H1 (cell line): ENCODE data around the gene TEX38. TPM values are rescaled to one million over a fixed set of nuclear protein-coding genes. Genes with fewer than 3 reads are reported as not detected.
A peak's percentile ranks its signal among the peaks of the same experiment; 100 is the strongest.

Experiments
- CTCF ChIA-PET: fragments of 300-600 bp; sonication (Branson Sonifier 250); formaldehyde crosslinking; loops from one replicate; lab custom pipeline; 2021; ENCODE audit not compliant: partially characterized antibody; lab: Charles Lee
- POLR2A ChIA-PET: fragments of 300-600 bp; sonication (Branson Sonifier 250); formaldehyde crosslinking; loops from one replicate; lab custom pipeline; 2021; ENCODE audit warnings: inconsistent platforms; ENCODE audit not compliant: partially characterized antibody; lab: Charles Lee
- DNase-seq, 2 experiments: peaks; one replicate each; pipeline versions ENCODE4 v3.0.0 to v3.0.0-alpha.2; 2010 to 2022; ENCODE audit warnings: low spot score in 2 of 2, low read depth in 1 of 2, mixed read lengths in 1 of 2
- FAIRE-seq: peaks from 2 replicates; lab custom pipeline; 2011; peaks lifted over from hg19 to GRCh38; lab: Jason Lieb, UNC
- H2AFZ ChIP-seq: 2 replicates; pipeline ENCODE4 v1.8.1; 2012; ENCODE audit warnings: low read length, inconsistent platforms
- H2AK5ac ChIP-seq: 2 replicates; pipeline ENCODE4 v1.6.1; 2013; ENCODE audit warnings: low read depth, low read length
- H2BK120ac ChIP-seq: replicated peaks from 2 replicates; pipeline ENCODE3; 2013; ENCODE audit warnings: low read depth, low read length, inconsistent platforms
- H2BK12ac ChIP-seq: 2 replicates; pipeline ENCODE4 v1.6.1; 2013; ENCODE audit warnings: low read depth, low read length
- H2BK15ac ChIP-seq: 2 replicates; pipeline ENCODE4 v1.6.1; 2013; ENCODE audit warnings: low read length
- H2BK20ac ChIP-seq: 2 replicates; pipeline ENCODE4 v1.6.1; 2013; ENCODE audit warnings: low read length
- H2BK5ac ChIP-seq: 2 replicates; pipeline ENCODE4 v1.6.1; 2013; ENCODE audit warnings: low read depth, low read length
- H3K14ac ChIP-seq: 2 replicates; pipeline ENCODE4 v1.6.1; 2013; ENCODE audit warnings: inconsistent platforms; ENCODE audit not compliant: insufficient read length
- H3K18ac ChIP-seq: 2 replicates; pipeline ENCODE4 v1.6.1; 2013; ENCODE audit warnings: low read length; ENCODE audit errors: extremely low read depth
- H3K23ac ChIP-seq: 2 replicates; pipeline ENCODE4 v1.6.1; 2013; ENCODE audit warnings: inconsistent platforms; ENCODE audit not compliant: insufficient read length
- H3K23me2 ChIP-seq: 2 replicates; pipeline ENCODE4 v1.6.1; 2013; ENCODE audit warnings: low read depth, low read length
- H3K27ac ChIP-seq: 2 replicates; pipeline ENCODE4 v1.6.1; 2011; ENCODE audit warnings: low read depth, low read length, inconsistent platforms
- H3K27me3 ChIP-seq, 4 experiments: replicated peaks in 1 of 4; 1 replicate in 1 of 4; 2 replicates in 3 of 4; pipeline versions ENCODE4 v1.6.1 to v1.8.1; 2011 to 2013; ENCODE audit warnings: low read length in 3 of 4, mild to moderate bottlenecking in 3 of 4, inconsistent platforms in 2 of 4, mixed read lengths in 2 of 4, moderate library complexity in 1 of 4; ENCODE audit not compliant: control insufficient read depth in 3 of 4, insufficient read depth in 3 of 4; ENCODE audit errors: extremely low read depth in 1 of 4
- H3K36me3 ChIP-seq, 4 experiments: 2 replicates each; pipeline versions ENCODE4 v1.6.1 to v1.8.1; 2011 to 2013; ENCODE audit warnings: mild to moderate bottlenecking in 4 of 4, low read length in 3 of 4, moderate library complexity in 2 of 4, control low read depth in 1 of 4, inconsistent platforms in 1 of 4; ENCODE audit not compliant: insufficient read depth in 4 of 4, control insufficient read depth in 2 of 4
- H3K4ac ChIP-seq: replicated peaks from 2 replicates; pipeline ENCODE3; 2013; ENCODE audit warnings: low read length, low read depth, mixed read lengths, inconsistent platforms; ENCODE audit not compliant: insufficient read length
- H3K4me1 ChIP-seq, 4 experiments: replicated peaks in 1 of 4; 1 replicate in 1 of 4; 2 replicates in 3 of 4; pipeline versions ENCODE4 v1.6.1 to v1.8.1; 2011 to 2013; ENCODE audit warnings: low read length in 3 of 4, inconsistent platforms in 2 of 4, mixed read lengths in 1 of 4; ENCODE audit not compliant: insufficient read depth in 4 of 4, control insufficient read depth in 3 of 4
- H3K4me2 ChIP-seq, 2 experiments: 2 replicates each; pipeline versions ENCODE4 v1.6.1 to v1.8.1; 2011 to 2013; ENCODE audit warnings: low read depth in 2 of 2, low read length in 2 of 2, control low read depth in 1 of 2, inconsistent platforms in 1 of 2, mild to moderate bottlenecking in 1 of 2; ENCODE audit not compliant: insufficient read depth in 1 of 2
- H3K4me3 ChIP-seq, 4 experiments: fragments of 200-600, 300-600 bp in 1 of 4; sonication (generic), shearing (Covaris generic), sonication (Bioruptor Twin) in 1 of 4; 2 replicates each; pipeline versions ENCODE4 v1.5.1 to v1.8.1; 2011 to 2016; ENCODE audit warnings: low read length in 4 of 4, low read depth in 3 of 4, control low read depth in 2 of 4, inconsistent platforms in 2 of 4, mild to moderate bottlenecking in 2 of 4, mixed read lengths in 1 of 4, moderate library complexity in 1 of 4; ENCODE audit not compliant: insufficient read depth in 2 of 4; ENCODE audit errors: extremely low read depth in 1 of 4
- H3K56ac ChIP-seq: replicated peaks from 2 replicates; pipeline ENCODE3; 2013; ENCODE audit warnings: low read depth, mild to moderate bottlenecking, mixed read lengths, low read length, inconsistent platforms; ENCODE audit not compliant: insufficient read length
- H3K79me1 ChIP-seq: 2 replicates; pipeline ENCODE4 v1.6.1; 2013; ENCODE audit warnings: low read depth, low read length, control low read depth
- H3K79me2 ChIP-seq, 2 experiments: 2 replicates each; pipeline versions ENCODE4 v1.6.1 to v1.8.1; 2012 to 2013; ENCODE audit warnings: low read length in 2 of 2, mild to moderate bottlenecking in 2 of 2, inconsistent platforms in 1 of 2; ENCODE audit not compliant: insufficient read depth in 2 of 2, control insufficient read depth in 1 of 2
- H3K9ac ChIP-seq, 4 experiments: replicated peaks in 1 of 4; 1 replicate in 1 of 4; 2 replicates in 3 of 4; pipeline versions ENCODE4 v1.6.1 to v1.8.1; 2011 to 2013; ENCODE audit warnings: low read depth in 3 of 4, low read length in 3 of 4, control low read depth in 2 of 4, mild to moderate bottlenecking in 2 of 4, moderate library complexity in 2 of 4, inconsistent platforms in 1 of 4; ENCODE audit errors: extremely low read depth in 1 of 4
- H3K9me3 ChIP-seq, 2 experiments: 2 replicates each; pipeline versions ENCODE4 v1.6.1 to v1.8.1; 2012 to 2013; ENCODE audit warnings: mild to moderate bottlenecking in 2 of 2, moderate library complexity in 2 of 2, control low read depth in 1 of 2, inconsistent platforms in 1 of 2, low read depth in 1 of 2, low read length in 1 of 2, mixed read lengths in 1 of 2; ENCODE audit not compliant: insufficient read depth in 2 of 2
- H4K20me1 ChIP-seq, 2 experiments: replicated peaks in 1 of 2; 2 replicates each; pipeline versions ENCODE3 to v1.8.1; 2011 to 2013; ENCODE audit warnings: inconsistent platforms in 2 of 2, low read length in 2 of 2, mild to moderate bottlenecking in 1 of 2; ENCODE audit not compliant: insufficient read depth in 2 of 2, control insufficient read depth in 1 of 2
- H4K5ac ChIP-seq: 2 replicates; pipeline ENCODE4 v1.6.1; 2013; ENCODE audit warnings: low read length, low read depth, mixed read lengths, inconsistent platforms; ENCODE audit not compliant: insufficient read length
- H4K8ac ChIP-seq: 2 replicates; pipeline ENCODE4 v1.8.0; 2013; ENCODE audit warnings: mild to moderate bottlenecking, moderate library complexity, low read length, inconsistent platforms; ENCODE audit not compliant: insufficient read depth; ENCODE audit errors: extremely low read depth
- H4K91ac ChIP-seq: replicated peaks from 2 replicates; pipeline ENCODE3; 2013; ENCODE audit warnings: low read length, mixed read lengths, inconsistent platforms; ENCODE audit not compliant: insufficient read length
- CBX5 ChIP-seq: fragments of 300-800, 300-1000 bp; sonication (generic); IDR thresholded peaks from 2 replicates; pipeline ENCODE4 v1.7.1; 2016; ENCODE audit warnings: antibody characterized with exemption, low read length, low read depth
- CEBPB ChIP-seq: IDR thresholded peaks from 2 replicates; pipeline ENCODE4 v1.6.1; 2012; ENCODE audit warnings: low read depth, low read length
- CHD1 ChIP-seq: IDR thresholded peaks from 2 replicates; pipeline ENCODE4 v1.6.1; 2012; ENCODE audit warnings: low read depth, low read length, improper control_type of control experiment
- CHD2 ChIP-seq: IDR thresholded peaks from 2 replicates; pipeline ENCODE4 v1.6.1; 2012; ENCODE audit warnings: low read length, improper control_type of control experiment
- HDAC6 ChIP-seq: IDR thresholded peaks from one replicate; pipeline ENCODE4 v1.7.1; 2012; ENCODE audit warnings: low read depth, mild to moderate bottlenecking, inconsistent platforms, low read length, moderate library complexity
- KDM4A ChIP-seq: IDR thresholded peaks from one replicate; pipeline ENCODE4 v1.7.1; 2012; ENCODE audit warnings: low read depth, mild to moderate bottlenecking, moderate library complexity, low read length, inconsistent platforms; ENCODE audit not compliant: severe bottlenecking
- MAFK ChIP-seq: IDR thresholded peaks from 2 replicates; pipeline ENCODE4 v1.6.1; 2012; ENCODE audit warnings: low read depth, mild to moderate bottlenecking, improper control_type of control experiment, low read length
- POU5F1 ChIP-seq: IDR thresholded peaks from 2 replicates; pipeline ENCODE4 v1.6.1; 2011; ENCODE audit warnings: low read depth, mild to moderate bottlenecking, low read length, moderate library complexity
- RAD21 ChIP-seq, 2 experiments: IDR thresholded peaks in 1 of 2; conservative IDR thresholded peaks in 1 of 2; 2 replicates each; pipeline ENCODE4 v1.6.1; 2011; ENCODE audit warnings: low read depth in 2 of 2, low read length in 2 of 2, improper control_type of control experiment in 1 of 2, inconsistent platforms in 1 of 2, mild to moderate bottlenecking in 1 of 2, moderate library complexity in 1 of 2
- SIX5 ChIP-seq: IDR thresholded peaks from 2 replicates; pipeline ENCODE4 v1.6.1; 2011; ENCODE audit warnings: mild to moderate bottlenecking, low read depth, low read length
- SP4 ChIP-seq: IDR thresholded peaks from 2 replicates; pipeline ENCODE4 v1.6.1; 2012; ENCODE audit warnings: low read length, inconsistent platforms
- SRF ChIP-seq: IDR thresholded peaks from 2 replicates; pipeline ENCODE4 v1.6.1; 2011; ENCODE audit warnings: mild to moderate bottlenecking, low read depth, low read length, moderate library complexity
- SUZ12 ChIP-seq: fragments of 200-600 bp; sonication (generic); IDR thresholded peaks from 2 replicates; pipeline ENCODE4 v1.6.1; 2012; ENCODE audit warnings: mild to moderate bottlenecking, inconsistent platforms, low read length, moderate library complexity, mixed read lengths
- WGBS, 2 experiments: shearing (Covaris generic) in 1 of 2; methylation state at CpG; one replicate each; pipeline versions ENCODE4 v1.1.6 to v1.1.7; 2013 to 2015; ENCODE audit warnings: low lambda C conversion rate in 2 of 2, mixed read lengths in 2 of 2, inconsistent platforms in 1 of 2, low coverage in 1 of 2, missing lambda C conversion rate in 1 of 2; ENCODE audit not compliant: insufficient replicate concordance in 2 of 2, insufficient coverage in 1 of 2, insufficient read length in 1 of 2; ENCODE audit errors: extremely low coverage in 1 of 2, missing lambda C conversion rate in 1 of 2; 5-methylcytosine and 5-hydroxymethylcytosine counted together
- polyA plus RNA-seq, 7 experiments: library from polyadenylated mRNA; depleted of rRNA in 3 of 7; stranded (reverse) in 5 of 7; unstranded in 2 of 7; fragments of >200 nt in 5 of 7; fragments of 200-250 nt in 2 of 7; gene quantifications; 1 replicate in 5 of 7; 2 replicates in 1 of 7; 4 replicates in 1 of 7; pipeline versions ENCODE4 v1.2.1 to v1.2.3, GENCODE V29; 2011 to 2013; ENCODE audit warnings: missing spikeins in 2 of 7, mixed read lengths in 2 of 7
- total RNA-seq: library from RNA; stranded (reverse); fragmentation: NEBNext Ultra II Directional; extraction: Animal tissue kit (Norgen Biotek cat#: 25700); gene quantifications from 2 replicates; pipeline ENCODE4 v1.2.1, GENCODE V29; 2021

The TEX38 gene
- total and polyA plus RNA-seq, 2 of the 8 experiments (the other 6 are each of a cell fraction or from before 2014, with no cell fraction given) = 0.33 TPM; not detected in 1

DNA sequence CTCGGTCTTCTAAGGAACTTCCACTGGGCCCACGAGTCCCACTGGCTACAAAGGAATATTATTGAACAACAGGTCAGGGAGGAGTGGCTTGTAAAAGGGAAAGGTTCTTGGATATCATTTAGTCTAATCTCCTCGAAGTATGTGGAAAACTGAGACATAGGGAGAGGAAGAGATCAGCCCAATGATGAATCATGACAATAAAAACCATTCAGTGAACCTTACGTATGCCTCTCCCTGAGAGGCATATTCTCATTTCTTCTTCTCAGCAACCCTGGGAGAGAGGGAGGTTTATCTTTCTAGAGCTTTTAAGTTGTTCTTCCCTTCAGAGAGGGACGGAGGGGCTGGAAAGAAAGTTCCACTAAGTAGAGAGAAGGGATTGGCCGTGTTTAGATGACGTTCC lies 49.7 kb upstream of the TEX38 start:
- Histone ChIP-seq H3K36me3 (no peaks in the 10 kb centered on the region), H2AFZ (0 out of 2 replicates have a peak overlapping the region, but pooled peaks have one; percentile 9), H3K4ac (no peak overlapping the region), H4K8ac (no peak overlapping the region), H3K79me2 (no peaks in the 10 kb centered on the region), H3K4me1 (no peaks in the 10 kb centered on the region; a peak in 3 of 7 replicates), H2BK15ac (no peak overlapping the region), H4K20me1 (no peaks in the 10 kb centered on the region), H3K18ac (no peak overlapping the region), H3K4me2 (no peak overlapping the region), H3K23ac (no peak overlapping the region), H2BK120ac (no peak overlapping the region), H3K23me2 (peaks cover 3% of the 10 kb centered on the region; the same call in 1 of the 2 replicates), H2BK5ac (no peak overlapping the region), H4K91ac (no peak overlapping the region), H3K9me3 (no peaks in the 10 kb centered on the region), H3K27me3 (peaks cover 0 to 10% (median 8%) of the 10 kb centered on the region in 4 experiments; a peak in 5 of 7 replicates), H2BK12ac (no peak overlapping the region), H3K56ac (no peak overlapping the region), H3K4me3 (no peak overlapping the region), H4K5ac (no peak overlapping the region), H2AK5ac (no peak overlapping the region), H3K9ac (no peak overlapping the region), H3K27ac (no peak overlapping the region), H3K14ac (no peak overlapping the region), H3K79me1 (no peaks in the 10 kb centered on the region), H2BK20ac (no peak overlapping the region)
- DNase-seq (no peak), FAIRE-seq (no peak)
- ChIA-PET POLR2A (interaction anchor here (1.6 to 3.0 kb wide), 3 partner anchors 9 to 47 kb away, joined by 4 to 13 read pairs (median 7); partner anchors contain the start of gene ATPAF1), CTCF (interaction anchor here (0.6 to 14.2 kb wide), 26 partner anchors 8 to 174 kb away, joined by 3 to 126 read pairs (median 4); partner anchors contain the start of gene MKNK1)
- 81% methylated on average over 7 of the region's 7 CpGs; no CpG with 5 or more reads in 1 of the 2 experiments for WGBS, 2 experiments
- TF ChIP-seq MAFK = no peak
- TF ChIP-seq CHD1 = no peak
- TF ChIP-seq CHD2 = no peak
- TF ChIP-seq RAD21 (IDR thresholded peaks at IDR 0.05 in 1 of 2, conservative IDR thresholded peaks at IDR 0.05 in 1 of 2; ENCODE audit: low read depth in 2 of 2, low read length in 2 of 2) = no peak
- TF ChIP-seq SP4 = no peak
- TF ChIP-seq SUZ12 = no peak
- TF ChIP-seq POU5F1 = no peak
- no peak for TF ChIP-seq HDAC6
- no peak for TF ChIP-seq CEBPB
- TF ChIP-seq SRF = no peak
- TF ChIP-seq KDM4A = no peak
- TF ChIP-seq CBX5 = no peak
- TF ChIP-seq SIX5 = no peak
